Erythroblast (primary cell): ENCODE measurements around the gene POMC.

Source experiments
- GATA1 ChIP-seq: IDR thresholded peaks from 2 replicates; pipeline ENCODE4 v1.6.1; 2011; ENCODE audit warnings: low read depth, mild to moderate bottlenecking, control low read depth, low read length, moderate library complexity
- POLR2A ChIP-seq: IDR thresholded peaks from 2 replicates; pipeline ENCODE4 v1.6.1; 2011; ENCODE audit warnings: mild to moderate bottlenecking, low read length

GRCh38 chr2:25112113-25112512 lies 56.3 kb downstream of the POMC start:
- no peak for TF ChIP-seq POLR2A
- no peak for TF ChIP-seq GATA1
